Upper lobe of left lung (tissue), 6 donors: ENCODE data around the gene CEP72. TPM values are rescaled to one million over a fixed set of nuclear protein-coding genes. Genes with fewer than 3 reads are reported as not detected.
A peak's percentile ranks its signal among the peaks of the same experiment; 100 is the strongest.

Experiments
- ATAC-seq, 2 donors: fragments of 200-7000 bp; cut with Tn5 transposase; one replicate each; pipeline ENCODE4 v1.9.1; 2022; ENCODE audit warnings: mild to moderate bottlenecking in 2 of 2, moderate library complexity in 2 of 2; ENCODE audit not compliant: low FRiP score in 2 of 2
- DNase-seq, 2 donors: peaks; one replicate each; pipeline ENCODE4 v3.0.0-alpha.2; 2019 to 2020
- H3K27ac ChIP-seq, 4 donors: fragments of 200-600 bp; sonication (generic); one replicate each; pipeline ENCODE4 v1.5.1; 2016 to 2019
- H3K27me3 ChIP-seq, 4 donors: fragments of 200-600 bp; sonication (generic); one replicate each; pipeline ENCODE4 v1.5.1; 2017 to 2019
- H3K36me3 ChIP-seq, 4 donors: fragments of 200-600 bp; sonication (generic); one replicate each; pipeline ENCODE4 v1.5.1; 2016 to 2019
- H3K4me1 ChIP-seq, 4 donors: fragments of 200-600 bp; sonication (generic); one replicate each; pipeline ENCODE4 v1.5.1; 2018 to 2019
- H3K4me3 ChIP-seq, 4 donors: fragments of 200-600 bp; sonication (generic); one replicate each; pipeline ENCODE4 v1.5.1; 2017 to 2019; ENCODE audit warnings: mild to moderate bottlenecking in 2 of 4, moderate library complexity in 1 of 4
- H3K9me3 ChIP-seq, 4 donors: fragments of 200-600 bp; sonication (generic); one replicate each; pipeline ENCODE4 v1.5.1; 2018 to 2019
- CTCF ChIP-seq, 6 experiments: fragments of 450-650 bp in 4 of 6; fragments of 200-600 bp in 2 of 6; sonication (generic) in 2 of 6; IDR thresholded peaks; one replicate each; pipeline ENCODE4 v1.5.1; 2016 to 2019; ENCODE audit warnings: antibody characterized with exemption in 6 of 6
- EP300 ChIP-seq, 4 donors: sonication (generic); formaldehyde crosslinking; IDR thresholded peaks; one replicate each; pipeline ENCODE4 v1.5.1; 2017; ENCODE audit warnings: antibody characterized with exemption in 4 of 4, control low read depth in 2 of 4
- POLR2A ChIP-seq, 4 donors: fragments of 450-650 bp; IDR thresholded peaks; one replicate each; pipeline ENCODE4 v1.5.1; 2016 to 2017; ENCODE audit warnings: antibody characterized with exemption in 4 of 4, mild to moderate bottlenecking in 2 of 4
- POLR2AphosphoS5 ChIP-seq, 2 donors: sonication (generic); formaldehyde crosslinking; IDR thresholded peaks; one replicate each; pipeline ENCODE4 v1.5.1; 2017; ENCODE audit warnings: antibody characterized with exemption in 2 of 2
- WGBS, 2 donors: methylation state at CpG; one replicate each; pipeline ENCODE4 v1.1.5; 2017 to 2018; 5-methylcytosine and 5-hydroxymethylcytosine counted together
- total RNA-seq, 6 donors: library from RNA; depleted of rRNA in 4 of 6; stranded (reverse); fragments of >200 nt in 4 of 6; gene quantifications; one replicate each; pipeline versions ENCODE4 v1.1.0 to v1.2.1, GENCODE V29; 2016 to 2021
- donor health status: DM: no; HTN: no; CAD: no; lungs with moderate emphysema.
- donor health status: DM: no; HTN: yes; CAD: no; lungs with severe emphysema.

The CEP72 gene
- total RNA-seq, 6 donors from 2014 or later: 6.8 to 21.0 (median 9.4) TPM

DNA sequence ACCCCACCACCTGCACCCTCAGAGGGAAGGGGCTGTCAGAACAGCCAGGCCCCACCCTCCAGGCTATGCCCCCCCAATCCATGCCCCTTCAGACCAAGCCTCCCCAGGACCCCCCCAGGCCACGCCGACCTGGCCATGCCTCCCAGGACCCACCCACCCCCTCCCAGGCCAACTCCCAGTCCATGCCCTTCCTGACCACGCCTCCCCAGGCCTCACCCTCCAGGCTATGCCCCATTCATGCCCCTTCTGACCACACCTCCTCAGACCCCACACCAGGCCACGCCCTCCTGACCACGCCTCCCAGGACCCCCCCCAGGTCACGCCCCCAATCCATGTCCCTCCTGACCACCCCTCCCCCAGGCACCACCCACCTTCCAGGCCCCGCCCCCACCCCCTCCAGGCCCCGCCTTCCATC, 53.4 kb downstream of the CEP72 start:
- Histone ChIP-seq H3K27me3 (no peaks in the 10 kb centered on the region), H3K9me3 (no peaks in the 10 kb centered on the region), H3K27ac (no peak overlapping the region), H3K4me1 (no peaks in the 10 kb centered on the region), H3K36me3 (peaks cover 0 to 60% (median 33%) of the 10 kb centered on the region in 4 donors), H3K4me3 (no peak overlapping the region)
- DNase-seq: no peak
- no peak for TF ChIP-seq CTCF (IDR thresholded peaks at IDR 0.05)
- no peak for TF ChIP-seq POLR2A (IDR thresholded peaks at IDR 0.05)
- no peak for TF ChIP-seq EP300 (IDR thresholded peaks at IDR 0.05)
- TF ChIP-seq POLR2AphosphoS5 (IDR thresholded peaks at IDR 0.05): no peak
- ATAC-seq: no peak
- 95 to 97% methylated on average over 4 to 5 of the region's 8 CpGs for WGBS, 2 donors

DNA sequence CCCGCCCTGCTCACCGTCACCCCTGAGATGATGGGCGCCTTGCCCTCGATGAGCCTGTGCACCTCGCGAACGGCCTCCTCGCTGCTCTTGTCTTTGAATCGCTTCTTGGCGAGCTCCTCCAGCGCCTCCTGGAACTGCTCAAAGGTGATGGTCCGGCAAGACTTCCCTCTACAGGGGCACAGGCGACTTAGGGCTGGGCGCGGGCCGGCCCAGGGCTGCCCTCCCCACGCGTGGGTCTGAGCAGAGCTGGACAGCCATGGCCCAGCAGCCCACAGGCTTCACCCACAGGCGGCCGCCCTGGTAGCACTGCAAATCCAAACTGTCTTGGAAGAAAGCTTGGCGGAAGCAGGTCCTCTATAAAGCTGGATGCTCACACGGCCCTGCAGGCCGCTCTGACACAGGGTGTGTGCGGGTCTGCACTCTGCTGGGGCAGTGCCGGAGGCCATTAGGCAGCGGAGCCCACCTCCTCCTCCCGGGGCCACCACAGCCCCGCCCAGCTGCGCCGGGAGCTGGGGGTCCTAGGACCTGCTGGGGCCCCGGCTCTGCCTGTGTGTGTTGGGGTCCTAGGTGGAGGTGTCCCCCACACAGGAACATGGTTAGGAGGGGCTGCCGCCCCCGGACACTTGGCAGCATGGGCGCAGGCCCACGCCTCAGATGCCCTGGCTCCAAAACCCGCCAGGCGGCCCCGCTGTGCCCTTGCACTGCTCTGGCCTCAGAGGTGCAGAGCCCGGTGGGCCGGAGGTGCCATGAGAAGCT, 54.0 kb downstream of the CEP72 start:
- no peak overlapping the region for H3K27ac ChIP-seq

DNA sequence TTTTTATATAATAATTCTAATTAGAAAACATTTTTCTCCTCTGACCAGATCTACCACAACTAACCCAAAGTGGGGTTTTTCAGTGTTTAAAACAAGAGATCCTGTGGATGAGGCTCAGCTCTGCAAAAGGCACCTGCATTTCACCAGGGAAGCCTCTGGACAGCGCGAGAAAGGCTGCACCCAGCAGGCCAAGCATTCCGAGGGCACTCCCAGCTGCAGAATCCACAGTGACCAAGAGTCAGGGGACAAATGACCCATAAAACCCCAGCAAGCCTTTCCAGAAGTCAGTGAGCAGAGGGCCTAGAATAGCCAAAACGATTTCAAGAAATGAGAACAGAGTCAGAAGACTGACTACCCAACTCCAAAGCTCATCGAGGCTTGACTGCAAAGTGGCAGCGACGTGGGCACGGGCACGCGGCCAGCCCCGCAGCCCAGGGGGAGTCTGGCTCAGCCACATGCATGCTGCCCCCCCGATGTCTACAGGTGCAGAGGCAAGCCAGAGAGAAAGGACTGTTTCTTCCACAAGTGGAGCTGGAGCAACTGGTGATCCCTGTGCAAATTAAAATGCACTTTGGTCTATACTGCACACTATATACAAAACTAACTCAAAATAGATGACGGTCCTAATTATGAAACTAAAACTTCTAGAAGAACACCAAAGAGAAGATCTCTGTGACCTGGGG, 54.8 kb downstream of the CEP72 start:
- H3K27ac ChIP-seq: no peak overlapping the region
- 92 to 94% methylated on average over 10 to 13 of the region's 13 CpGs for WGBS, 2 donors
- DNase-seq: no peak

More for the DNA sequence above, 54.0 kb downstream of the CEP72 start:
- Histone ChIP-seq H3K9me3 (no peaks in the 10 kb centered on the region), H3K4me3 (no peak overlapping the region), H3K36me3 (peaks cover 0 to 54% (median 33%) of the 10 kb centered on the region in 4 donors), H3K4me1 (peaks cover 0 to 2% (median under 1%) of the 10 kb centered on the region in 4 donors), H3K27me3 (no peaks in the 10 kb centered on the region)
- 94 to 100% methylated on average over 4 to 38 of the region's 40 CpGs for WGBS, 2 donors
- ATAC-seq (no peak), DNase-seq (peak in 1 of 2 donors; percentile 78)
- TF ChIP-seq POLR2A (IDR thresholded peaks at IDR 0.05): no peak
- no peak for TF ChIP-seq POLR2AphosphoS5 (IDR thresholded peaks at IDR 0.05)
- TF ChIP-seq EP300 (IDR thresholded peaks at IDR 0.05): no peak

DNA sequence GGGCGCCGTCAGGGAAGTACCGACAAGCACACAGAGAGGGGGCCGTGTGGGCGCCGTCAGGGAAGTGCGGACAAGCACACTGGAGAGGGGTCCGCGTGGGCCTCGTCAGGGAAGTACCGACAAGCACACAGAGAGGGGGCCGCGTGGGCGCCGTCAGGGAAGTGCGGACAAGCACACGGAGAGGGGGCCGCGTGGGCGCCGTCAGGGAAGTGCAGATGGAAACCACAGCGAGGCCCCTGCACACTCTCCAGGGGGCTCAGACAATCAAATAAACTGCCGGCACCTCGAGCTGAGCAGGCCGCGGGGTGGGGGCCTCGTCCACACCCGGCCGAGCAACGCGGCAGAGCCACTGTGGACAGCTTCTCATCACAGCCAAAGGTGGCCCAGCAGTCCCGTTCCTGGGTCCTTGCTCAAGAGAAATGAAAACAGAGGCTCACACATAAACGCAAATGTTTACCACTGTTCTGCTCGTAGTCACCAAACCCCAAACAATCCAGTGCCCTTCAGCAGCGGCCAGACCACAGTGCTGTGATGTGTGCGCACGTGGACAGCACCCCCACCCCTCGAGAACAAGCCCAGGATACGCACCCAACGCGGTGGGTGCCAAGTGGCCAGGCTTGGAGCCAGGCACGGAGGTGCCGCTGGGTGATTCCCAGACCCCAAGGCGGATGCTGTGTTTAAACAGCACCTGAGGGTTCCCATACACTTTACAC, 56.3 kb downstream of the CEP72 start:
- WGBS, 2 donors: 89% methylated on average over 30 to 35 of the region's 44 CpGs
- Histone ChIP-seq H3K9me3 (no peaks in the 10 kb centered on the region), H3K36me3 (peaks cover 0 to 32% (median 21%) of the 10 kb centered on the region in 4 donors), H3K4me3 (no peak overlapping the region), H3K27me3 (no peaks in the 10 kb centered on the region), H3K27ac (no peak overlapping the region), H3K4me1 (peaks cover 17 to 25% (median 23%) of the 10 kb centered on the region in 4 donors)
- DNase-seq: peak in 1 of 2 donors; percentile 75
- TF ChIP-seq POLR2AphosphoS5 (IDR thresholded peaks at IDR 0.05) (no peak), CTCF (IDR thresholded peaks at IDR 0.05) (no peak), EP300 (IDR thresholded peaks at IDR 0.05) (no peak), POLR2A (IDR thresholded peaks at IDR 0.05) (no peak)
- ATAC-seq: no peak

More for the DNA sequence above, 54.8 kb downstream of the CEP72 start:
- Histone ChIP-seq H3K36me3 (peaks cover 0 to 46% (median 32%) of the 10 kb centered on the region in 4 donors), H3K9me3 (no peaks in the 10 kb centered on the region), H3K27me3 (no peaks in the 10 kb centered on the region), H3K4me1 (peaks cover 2 to 10% (median 8%) of the 10 kb centered on the region in 4 donors), H3K4me3 (no peak overlapping the region)
- TF ChIP-seq POLR2AphosphoS5 (IDR thresholded peaks at IDR 0.05) (no peak), POLR2A (IDR thresholded peaks at IDR 0.05) (no peak), EP300 (IDR thresholded peaks at IDR 0.05) (no peak), CTCF (IDR thresholded peaks at IDR 0.05) (no peak)
- ATAC-seq: no peak
